H1 (cell line): Measurements from ENCODE around the gene CD38.

Experiments
- BRCA1 ChIP-seq: IDR thresholded peaks from 2 replicates; pipeline ENCODE4 v1.6.1; 2012; ENCODE audit warnings: low read depth, low read length, improper control_type of control experiment
- CHD7 ChIP-seq: fragments of 300-600 bp; sonication (generic); IDR thresholded peaks from 2 replicates; pipeline ENCODE4 v1.7.1; 2012; ENCODE audit warnings: low read length, moderate library complexity, mild to moderate bottlenecking, inconsistent platforms; ENCODE audit not compliant: insufficient replicate concordance
- CTCF ChIP-seq, 3 experiments: IDR thresholded peaks; 1 replicate in 2 of 3; 2 replicates in 1 of 3; pipeline versions ENCODE4 v1.5.1 to v1.6.1; 2011; ENCODE audit warnings: low read length in 3 of 3, mild to moderate bottlenecking in 3 of 3, inconsistent platforms in 2 of 3, low read depth in 1 of 3, moderate library complexity in 1 of 3; ENCODE audit not compliant: insufficient read depth in 1 of 3; ENCODE audit errors: control extremely low read depth in 1 of 3
- EZH2 ChIP-seq: fragments of 200-600 bp; sonication (generic); IDR thresholded peaks from 2 replicates; pipeline ENCODE4 v1.7.1; 2012; ENCODE audit warnings: low read depth, mild to moderate bottlenecking, moderate library complexity, low read length, inconsistent platforms; ENCODE audit not compliant: severe bottlenecking
- MAX ChIP-seq: IDR thresholded peaks from 2 replicates; pipeline ENCODE4 v1.6.1; 2012; ENCODE audit warnings: inconsistent platforms
- POLR2A ChIP-seq, 2 experiments: IDR thresholded peaks; 1 replicate in 1 of 2; 2 replicates in 1 of 2; pipeline ENCODE4 v1.6.1; 2011; ENCODE audit warnings: low read depth in 2 of 2, low read length in 2 of 2, mild to moderate bottlenecking in 2 of 2; ENCODE audit errors: control extremely low read depth in 1 of 2
- SP4 ChIP-seq: IDR thresholded peaks from 2 replicates; pipeline ENCODE4 v1.6.1; 2012; ENCODE audit warnings: low read length, inconsistent platforms
- TCF12 ChIP-seq: IDR thresholded peaks from 2 replicates; pipeline ENCODE4 v1.6.1; 2011; ENCODE audit warnings: low read depth, mild to moderate bottlenecking, low read length

- TF ChIP-seq CHD7 (no peak), CTCF (IDR thresholded peaks at IDR 0.05; ENCODE audit: control extremely low read depth in 1 of 3, insufficient read depth in 1 of 3, low read depth in 1 of 3, low read length in 3 of 3) (no peak), MAX (no peak), TCF12 (no peak), BRCA1 (no peak), EZH2 (no peak), POLR2A (IDR thresholded peaks at IDR 0.05; ENCODE audit: control extremely low read depth in 1 of 2, low read depth in 2 of 2, low read length in 2 of 2) (no peak), SP4 (no peak)
These were observed 69.6 kb downstream of the CD38 start for GRCh38 chr4:15847746-15848145.
